PFSK-1 (cell line): ENCODE results near the gene MAST2.

Experiments
- FOXP2 ChIP-seq: optimal IDR thresholded peaks from 2 replicates; pipeline ENCODE3; 2011; ENCODE audit warnings: borderline replicate concordance, control low read depth, inconsistent platforms; ENCODE audit not compliant: insufficient read depth; ENCODE audit errors: extremely low read length, extremely low read depth
- POLR2AphosphoS5 ChIP-seq: IDR thresholded peaks from 2 replicates; pipeline ENCODE4 v1.6.1; 2012; ENCODE audit warnings: low read depth, mild to moderate bottlenecking, control low read depth, low read length, moderate library complexity
- REST ChIP-seq, 2 experiments: IDR thresholded peaks; 2 replicates each; pipeline versions ENCODE4 v1.6.1 to v1.8.0; 2011 to 2012; ENCODE audit warnings: low read depth in 2 of 2, low read length in 2 of 2, control low read depth in 1 of 2, inconsistent platforms in 1 of 2, mild to moderate bottlenecking in 1 of 2, moderate library complexity in 1 of 2; ENCODE audit not compliant: insufficient read depth in 1 of 2
- SIN3A ChIP-seq: IDR thresholded peaks from 2 replicates; pipeline ENCODE4 v1.6.1; 2012; ENCODE audit warnings: mild to moderate bottlenecking, low read length, moderate library complexity, borderline replicate concordance; ENCODE audit not compliant: insufficient read depth
- TAF1 ChIP-seq: IDR thresholded peaks from 2 replicates; pipeline ENCODE4 v1.6.1; 2012; ENCODE audit warnings: low read length, control low read depth, borderline replicate concordance; ENCODE audit not compliant: insufficient read depth

GRCh38 chr1:45834689-45835088 lies 31.3 kb downstream of the MAST2 start:
- TF ChIP-seq SIN3A (no peak), POLR2AphosphoS5 (no peak), REST (IDR thresholded peaks at IDR 0.05; ENCODE audit: insufficient read depth in 1 of 2, low read depth in 2 of 2, low read length in 2 of 2) (no peak), TAF1 (no peak), FOXP2 (no peak)
